Measurements from ENCODE around the gene LYL1. TPM values are rescaled to one million over a fixed set of nuclear protein-coding genes. Genes with fewer than 3 reads are reported as not detected.

Gene LYL1
- total and polyA plus RNA-seq, 2 of the 13 experiments (the other 11 are each of a cell fraction or from before 2014, with no cell fraction given), result 0.75 to 0.92 TPM

GRCh38 chr19:13116282-13117175, 13.9 kb upstream of the LYL1 start, which contains the start of gene TRMT1 (continued):
- TF ChIP-seq HNF4G (IDR thresholded peaks at IDR 0.05; ENCODE audit: borderline replicate concordance, low read depth, low read length) (no peak; the same call in 1 of the 2 replicates), HNF4G (CRISPR knock-in tag; IDR thresholded peaks at IDR 0.05; ENCODE audit: borderline replicate concordance, low read depth) (peak; percentile 35; the same call in 1 of the 2 replicates), ARID4A (CRISPR knock-in tag; IDR thresholded peaks at IDR 0.05; ENCODE audit: borderline replicate concordance) (peak; percentile 99), SMAD9 (CRISPR knock-in tag; IDR thresholded peaks at IDR 0.05) (no peak), ZNF350 (CRISPR knock-in tag; IDR thresholded peaks at IDR 0.05; ENCODE audit: borderline replicate concordance, low read depth) (peak; percentile 77), NONO (IDR thresholded peaks at IDR 0.05) (no peak), NONO (CRISPR knock-in tag; conservative IDR thresholded peaks at IDR 0.05) (no peak), ZFX (CRISPR knock-in tag; IDR thresholded peaks at IDR 0.05; ENCODE audit: low read depth) (peak; percentile 93), ZNF292 (CRISPR knock-in tag; IDR thresholded peaks at IDR 0.05; ENCODE audit: borderline replicate concordance, low read depth) (no peak), IRX3 (CRISPR knock-in tag; IDR thresholded peaks at IDR 0.05; ENCODE audit: borderline replicate concordance, low read depth) (no peak), NFYC (CRISPR knock-in tag; IDR thresholded peaks at IDR 0.05) (peak; percentile 96), ZNF562 (CRISPR knock-in tag; IDR thresholded peaks at IDR 0.05; ENCODE audit: borderline replicate concordance) (no peak), JDP2 (CRISPR knock-in tag; IDR thresholded peaks at IDR 0.05; ENCODE audit: borderline replicate concordance) (no peak), ZNF629 (CRISPR knock-in tag; conservative IDR thresholded peaks at IDR 0.05) (peak; percentile 99), ARHGAP35 (CRISPR knock-in tag; IDR thresholded peaks at IDR 0.05; ENCODE audit: borderline replicate concordance) (no peak), ZBTB46 (CRISPR knock-in tag; IDR thresholded peaks at IDR 0.05; ENCODE audit: borderline replicate concordance) (no peak), SMAD1 (CRISPR knock-in tag; IDR thresholded peaks at IDR 0.05; ENCODE audit: borderline replicate concordance, low read depth) (peak; percentile 64; the same call in 1 of the 2 replicates), ZNF878 (CRISPR knock-in tag; IDR thresholded peaks at IDR 0.05) (no peak), CREB1 (IDR thresholded peaks at IDR 0.05) (no peak), CREB1 (CRISPR knock-in tag; IDR thresholded peaks at IDR 0.05) (peak; percentile 74), ZBTB3 (CRISPR knock-in tag; IDR thresholded peaks at IDR 0.05; ENCODE audit: borderline replicate concordance, low read depth) (no peak), JUN (CRISPR knock-in tag; IDR thresholded peaks at IDR 0.05) (no peak), MAFF (IDR thresholded peaks at IDR 0.05; ENCODE audit: low read depth, low read length) (peak; percentile 77), SSRP1 (CRISPR knock-in tag; IDR thresholded peaks at IDR 0.05) (no peak), MEIS2 (CRISPR knock-in tag; IDR thresholded peaks at IDR 0.05) (no peak)
